GM18499 (cell line): ENCODE measurements around the gene KCTD16.

Experiments
- ATAC-seq: cut with Tn5 transposase; IDR thresholded peaks from one replicate; pipeline ENCODE4 v1.9.1; 2021; ENCODE audit warnings: moderate number of reproducible peaks; ENCODE audit not compliant: insufficient read depth, unreplicated experiment

The KCTD16 gene

GRCh38 chr5:144276034-144276822 lies 105.6 kb downstream of the KCTD16 start:
- no peak for ATAC-seq

GRCh38 chr5:144281784-144282183 lies 111.1 kb downstream of the KCTD16 start:
- ATAC-seq = no peak

DNA sequence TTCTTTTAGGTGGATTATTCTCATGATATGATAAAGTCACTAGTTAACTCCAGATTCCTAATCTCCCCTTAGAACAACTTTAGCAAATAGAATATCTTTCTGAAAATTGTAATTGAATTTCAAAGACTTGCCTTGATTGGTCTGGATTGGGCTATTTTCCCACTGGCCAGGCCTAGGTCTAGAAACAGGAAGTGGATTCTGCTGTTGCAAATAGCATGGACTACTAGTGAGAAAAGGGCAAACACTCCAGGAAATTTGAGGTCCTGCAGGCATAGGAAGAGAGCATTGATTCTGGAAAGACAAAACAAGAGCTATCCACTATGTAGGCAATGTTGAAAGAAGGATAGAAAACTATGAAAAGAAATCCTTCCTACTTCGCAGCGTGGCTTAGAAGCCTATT lies 113.4 kb downstream of the KCTD16 start:
- no peak for ATAC-seq

- no peak for ATAC-seq
Observed at GRCh38 chr5:144284931-144285502, 114.3 kb downstream of the KCTD16 start.

- ATAC-seq = no peak
Observed at GRCh38 chr5:144289277-144289676, 118.6 kb downstream of the KCTD16 start.

DNA sequence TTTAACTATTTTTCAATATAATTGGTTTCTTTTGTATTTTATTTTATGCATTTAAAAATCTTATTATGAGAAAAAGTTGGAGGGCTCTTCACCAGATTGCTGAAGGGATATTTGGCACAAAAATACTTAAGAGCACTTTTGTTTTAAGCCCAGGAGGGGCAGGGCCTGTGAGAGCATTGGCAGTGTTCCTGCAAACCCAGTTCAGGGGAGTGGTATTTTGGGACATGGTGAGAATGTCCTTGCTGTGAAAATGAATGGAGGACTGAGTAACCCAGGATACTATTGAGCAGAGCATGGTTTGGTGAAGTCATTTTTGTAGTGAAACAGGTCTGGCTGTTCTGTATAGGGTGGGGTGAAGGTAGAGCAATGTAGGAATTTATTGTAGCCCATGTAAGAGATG lies 121.4 kb downstream of the KCTD16 start:
- ATAC-seq = no peak

GRCh38 chr5:144295284-144295683 lies 124.6 kb downstream of the KCTD16 start:
- no peak for ATAC-seq

DNA sequence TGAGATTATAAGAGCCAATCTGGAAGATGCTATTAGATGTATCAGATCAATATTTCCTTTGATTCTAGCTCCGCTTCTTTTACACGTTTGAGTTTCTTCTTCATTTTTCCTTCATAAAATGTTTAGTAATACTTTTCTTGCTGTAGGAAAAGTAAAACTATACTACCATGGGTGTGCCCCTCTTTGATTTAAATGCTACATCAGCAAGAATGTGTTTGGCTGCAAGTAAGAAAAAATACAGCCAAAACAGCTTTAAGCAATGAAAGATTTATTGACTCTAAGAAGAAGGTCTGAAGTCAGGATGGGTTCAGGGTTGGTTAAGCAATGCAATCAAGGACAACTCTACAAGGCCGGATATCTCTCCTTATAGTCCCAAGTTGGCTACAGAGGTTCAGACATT lies 126.4 kb downstream of the KCTD16 start:
- no peak for ATAC-seq

DNA sequence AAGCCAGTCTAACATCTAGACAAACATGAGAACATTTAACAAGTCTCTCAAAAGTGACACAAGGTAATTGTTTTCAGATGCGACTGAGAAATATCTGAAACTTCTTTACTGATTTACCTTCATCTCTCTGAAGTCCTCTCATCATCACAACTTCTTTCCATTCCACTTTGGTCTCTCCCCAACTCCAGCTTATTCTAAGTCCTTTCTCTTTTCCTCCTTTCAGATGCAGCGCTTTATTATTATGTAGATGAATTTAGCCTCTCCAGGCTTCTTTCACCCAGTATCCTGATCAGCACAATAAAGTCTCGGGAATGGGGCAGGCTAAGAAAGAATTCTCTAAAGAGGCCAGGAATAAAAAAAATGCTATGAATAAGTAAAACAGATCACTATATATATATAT lies 128.0 kb downstream of the KCTD16 start:
- ATAC-seq = no peak

GRCh38 chr5:144304688-144305087 lies 134.0 kb downstream of the KCTD16 start:
- no peak for ATAC-seq

DNA sequence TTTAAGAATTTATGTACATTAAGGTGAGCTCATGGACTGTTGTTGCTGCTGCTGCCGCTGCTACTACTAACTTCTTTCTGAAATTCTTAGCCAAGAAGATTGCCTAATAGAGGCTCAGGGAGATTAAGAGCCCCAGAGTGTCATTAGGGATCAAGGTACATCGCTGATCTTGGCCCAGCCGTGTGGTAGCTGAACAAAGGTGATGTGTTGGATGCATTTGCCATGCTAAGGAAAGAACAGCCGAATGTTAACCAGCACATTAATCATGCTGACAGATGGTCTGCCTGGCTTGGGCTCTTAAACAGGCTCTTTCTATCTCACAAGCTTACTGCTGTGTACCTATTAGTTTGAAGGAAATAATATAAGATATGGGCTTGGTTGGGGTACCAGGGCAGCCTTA lies 137.1 kb downstream of the KCTD16 start:
- no peak for ATAC-seq

DNA sequence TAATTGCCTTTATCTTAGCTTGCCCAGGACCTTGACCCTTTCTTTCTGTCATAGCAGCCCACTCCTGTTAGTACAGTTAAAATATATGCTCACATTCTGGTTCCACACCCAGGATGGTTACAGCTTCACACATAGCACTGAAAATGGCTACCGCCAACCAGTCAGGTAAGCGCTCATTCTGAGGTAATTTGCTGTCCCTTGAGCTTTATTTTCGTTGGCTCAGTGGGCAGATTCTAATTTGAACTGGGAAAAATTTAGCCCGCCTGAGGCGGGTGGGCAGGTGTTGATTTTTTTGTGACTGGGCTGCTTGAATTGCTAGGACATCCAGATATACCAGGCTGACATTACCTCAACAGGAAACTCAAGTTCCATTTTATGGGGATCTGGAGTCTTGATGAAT lies 137.5 kb downstream of the KCTD16 start:
- no peak for ATAC-seq

DNA sequence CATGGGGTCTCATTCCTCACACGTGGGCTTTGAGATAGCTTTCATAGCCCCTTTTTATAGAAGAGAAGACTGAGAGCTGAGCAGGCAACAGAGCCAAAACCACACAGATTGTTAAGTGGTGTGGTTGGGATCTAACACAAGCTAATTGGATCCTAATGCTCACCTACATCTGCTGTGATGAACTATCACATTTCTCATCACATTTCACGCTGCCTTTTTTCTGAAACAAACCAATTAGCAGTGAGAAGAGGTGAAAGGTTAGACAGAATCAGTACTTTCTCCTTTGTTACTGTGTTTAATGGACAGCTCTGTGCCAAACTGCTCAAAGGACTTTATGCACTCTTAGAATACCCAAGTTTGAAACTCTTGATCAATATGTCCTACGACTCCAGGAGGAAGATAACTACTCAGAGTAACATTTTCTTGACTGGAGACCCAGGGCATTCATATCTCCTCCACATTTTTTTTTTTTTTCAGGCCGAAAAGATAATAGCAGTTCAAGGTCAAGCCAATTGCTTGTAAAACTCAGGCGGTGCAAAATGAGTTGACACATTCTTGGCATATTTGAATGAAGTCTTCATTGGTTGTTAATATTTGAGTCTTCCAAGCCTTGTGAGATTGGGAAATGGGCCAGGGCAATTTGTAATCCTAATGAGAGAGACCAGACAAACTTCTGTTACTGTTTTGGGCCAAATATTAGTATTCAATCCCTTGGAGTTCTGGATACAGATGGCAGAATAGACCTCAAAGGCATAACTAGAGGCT lies 138.4 kb downstream of the KCTD16 start:
- no peak for ATAC-seq

GRCh38 chr5:144310621-144311020 lies 139.9 kb downstream of the KCTD16 start:
- no peak for ATAC-seq

- ATAC-seq = no peak
Observed at GRCh38 chr5:144313147-144313726, 142.6 kb downstream of the KCTD16 start.

DNA sequence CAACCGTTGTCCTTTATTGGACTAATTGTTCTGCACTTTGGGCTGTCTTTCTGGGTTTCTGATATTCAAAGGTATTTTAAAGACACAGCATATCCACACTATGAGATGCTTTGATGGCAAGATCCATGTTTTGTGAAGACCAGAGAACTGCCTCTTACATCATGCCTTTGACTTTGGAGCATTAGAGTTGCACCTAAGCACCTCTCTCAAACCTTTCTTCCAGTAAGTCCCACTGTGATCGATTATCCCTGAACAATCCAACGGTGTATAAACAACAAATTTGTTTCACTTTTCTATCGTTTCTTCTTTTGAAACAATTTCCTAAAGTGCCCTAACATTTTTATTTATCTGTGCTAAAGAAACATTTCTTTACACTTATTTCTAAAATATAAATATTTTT lies 144.4 kb downstream of the KCTD16 start:
- no peak for ATAC-seq

DNA sequence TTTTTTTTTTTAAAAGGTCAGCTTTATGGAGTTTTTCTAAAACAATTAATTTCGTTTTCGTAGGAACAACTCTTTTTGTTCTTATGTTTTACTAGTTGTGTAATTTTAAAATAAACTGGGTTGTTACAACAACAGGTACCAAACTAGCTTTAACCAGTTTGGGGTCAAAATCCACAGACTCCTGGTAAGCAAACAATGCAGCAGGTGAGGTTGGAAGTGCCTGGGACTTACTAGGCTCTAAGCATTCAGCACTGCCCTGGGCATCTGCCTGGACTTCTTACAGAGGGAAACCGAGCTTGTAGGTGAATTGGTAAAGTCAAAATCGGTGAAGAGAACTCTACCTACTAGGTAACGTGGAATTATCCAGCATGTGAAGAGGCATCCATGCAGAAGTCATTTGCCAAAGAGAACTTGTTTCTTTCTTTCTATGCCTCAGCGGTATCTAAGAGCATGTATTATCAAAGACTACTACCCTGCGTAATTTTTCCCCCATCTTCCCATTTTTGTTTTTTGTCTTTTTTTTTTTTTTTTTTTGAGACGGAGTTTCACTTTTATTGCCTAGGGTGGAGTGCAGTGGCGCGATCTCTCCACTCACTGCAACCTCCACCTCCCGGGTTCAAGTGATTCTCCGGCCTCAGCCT lies 145.4 kb downstream of the KCTD16 start:
- ATAC-seq = no peak

- ATAC-seq = no peak
Observed at GRCh38 chr5:144318011-144318410, 147.3 kb downstream of the KCTD16 start.

DNA sequence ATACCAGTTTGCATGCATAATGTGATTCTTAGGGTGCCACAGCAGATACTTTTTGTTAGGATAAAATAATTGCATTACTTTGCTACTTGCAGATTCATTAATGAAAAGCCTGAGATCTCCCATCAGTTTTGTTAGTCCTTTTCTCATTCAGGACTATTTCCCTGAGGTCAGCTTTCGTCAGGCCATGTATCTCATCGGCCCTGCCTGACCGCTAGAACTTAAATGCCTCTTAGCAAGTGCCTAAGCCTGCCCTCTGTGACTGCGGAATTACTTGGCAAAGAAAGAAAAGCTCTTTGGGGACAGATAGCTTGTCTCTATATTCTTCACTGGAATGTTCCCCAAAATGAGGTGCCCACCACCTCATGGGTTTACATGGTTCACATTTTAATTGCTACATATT lies 147.8 kb downstream of the KCTD16 start:
- no peak for ATAC-seq

GRCh38 chr5:144323181-144323580 lies 152.5 kb downstream of the KCTD16 start:
- no peak for ATAC-seq

GRCh38 chr5:144325532-144325931 lies 154.9 kb downstream of the KCTD16 start:
- no peak for ATAC-seq
